Measurements from ENCODE around the gene CDK9. TPM values are rescaled to one million over a fixed set of nuclear protein-coding genes. Genes with fewer than 3 reads are reported as not detected.

The CDK9 gene
- total RNA-seq, 1 experiment from 2014 or later: 37.3 TPM

- Histone ChIP-seq H3K27me3 (ENCODE audit: low read length) (no peaks in the 10 kb centered on the region), H4K20me1 (ENCODE audit: low read length) (no peaks in the 10 kb centered on the region), H3K4me3 (ENCODE audit: low read length) (peak overlapping the region; percentile 70), H2AFZ (ENCODE audit: low read length) (peak overlapping the region; percentile 82), H3K9me3 (ENCODE audit: low read length) (no peaks in the 10 kb centered on the region), H3K9me2 (replicated peaks; ENCODE audit: low read length) (no peaks in the 10 kb centered on the region), H3F3A (ENCODE audit: low read length, unreplicated experiment) (no peaks in the 10 kb centered on the region), H3K9ac (ENCODE audit: low read length) (no peak overlapping the region), H3K36me3 (ENCODE audit: low read depth, low read length) (no peaks in the 10 kb centered on the region), H3K4me2 (ENCODE audit: low read length) (peak overlapping the region; percentile 91), H3K4me1 (ENCODE audit: insufficient read depth, low read length) (peaks cover 4% of the 10 kb centered on the region; the same call in 1 of the 2 replicates), H3K27ac (ENCODE audit: low read length) (no peak overlapping the region), H3K79me2 (ENCODE audit: low read length) (no peaks in the 10 kb centered on the region)
- POLR2A ChIA-PET (ENCODE audit: unreplicated experiment): interaction anchor here (1.0 kb wide), 1 partner anchor 37 kb away, joined by 3 read pairs; the partner anchor contains the start of gene TOR2A
- ATAC-seq (no peak), DNase-seq (no peak)
- CTCF ChIA-PET: interaction anchor here (0.5 to 1.2 kb wide), 2 partner anchors 37 to 109 kb away, joined by 3 to 10 read pairs; partner anchors contain the start of gene TOR2A
- intact Hi-C loops (cut with micrococcal nuclease): no loop called here
- no peak for TF ChIP-seq EZH2 (IDR thresholded peaks at IDR 0.05; ENCODE audit: low read length, unreplicated experiment)
- no peak for TF ChIP-seq EZH2phosphoT487 (IDR thresholded peaks at IDR 0.05; ENCODE audit: borderline replicate concordance, low read length)
- TF ChIP-seq CTCF (conservative IDR thresholded peaks at IDR 0.05; ENCODE audit: low read depth, low read length): no peak
- no TSS peak for BruUV-seq (replicated peaks)
Measured at GRCh38 chr9:127771570-127772189, 14.2 kb upstream of the CDK9 start.

- Histone ChIP-seq H2AFZ (ENCODE audit: low read length) (no peak overlapping the region), H3K27ac (ENCODE audit: low read length) (no peak overlapping the region), H3F3A (ENCODE audit: low read length, unreplicated experiment) (no peaks in the 10 kb centered on the region), H3K36me3 (ENCODE audit: low read depth, low read length) (no peaks in the 10 kb centered on the region), H3K9me3 (ENCODE audit: low read length) (no peaks in the 10 kb centered on the region), H3K79me2 (ENCODE audit: low read length) (no peaks in the 10 kb centered on the region), H3K4me2 (ENCODE audit: low read length) (no peak overlapping the region), H3K27me3 (ENCODE audit: low read length) (no peaks in the 10 kb centered on the region), H3K9me2 (replicated peaks; ENCODE audit: low read length) (no peaks in the 10 kb centered on the region), H3K9ac (ENCODE audit: low read length) (no peak overlapping the region), H3K4me1 (ENCODE audit: insufficient read depth, low read length) (peaks cover 4% of the 10 kb centered on the region; the same call in 1 of the 2 replicates), H4K20me1 (ENCODE audit: low read length) (no peaks in the 10 kb centered on the region), H3K4me3 (ENCODE audit: low read length) (no peak overlapping the region)
- no peak for TF ChIP-seq EZH2 (IDR thresholded peaks at IDR 0.05; ENCODE audit: low read length, unreplicated experiment)
- no peak for TF ChIP-seq CTCF (conservative IDR thresholded peaks at IDR 0.05; ENCODE audit: low read depth, low read length)
- TF ChIP-seq EZH2phosphoT487 (IDR thresholded peaks at IDR 0.05; ENCODE audit: borderline replicate concordance, low read length): no peak
- no TSS peak for BruUV-seq (replicated peaks)
- POLR2A ChIA-PET (ENCODE audit: unreplicated experiment): no interaction called here
- DNase-seq: no peak
- CTCF ChIA-PET: no interaction called here
- no peak for ATAC-seq
- intact Hi-C loops (cut with micrococcal nuclease): no loop called here
Measured at GRCh38 chr9:127772603-127773002, 13.2 kb upstream of the CDK9 start.

- CTCF ChIA-PET: interaction anchor here (0.7 kb wide), 1 partner anchor 96 kb away, joined by 3 read pairs; no protein-coding TSS in a partner anchor
- Histone ChIP-seq H3K27ac (ENCODE audit: low read length) (no peak overlapping the region), H3K9me2 (replicated peaks; ENCODE audit: low read length) (no peaks in the 10 kb centered on the region), H3F3A (ENCODE audit: low read length, unreplicated experiment) (no peaks in the 10 kb centered on the region), H3K79me2 (ENCODE audit: low read length) (no peaks in the 10 kb centered on the region), H3K36me3 (ENCODE audit: low read depth, low read length) (no peaks in the 10 kb centered on the region), H4K20me1 (ENCODE audit: low read length) (no peaks in the 10 kb centered on the region), H3K9me3 (ENCODE audit: low read length) (no peaks in the 10 kb centered on the region), H2AFZ (ENCODE audit: low read length) (no peak overlapping the region), H3K4me2 (ENCODE audit: low read length) (no peak overlapping the region), H3K9ac (ENCODE audit: low read length) (no peak overlapping the region), H3K4me3 (ENCODE audit: low read length) (no peak overlapping the region), H3K4me1 (ENCODE audit: insufficient read depth, low read length) (peaks cover 4% of the 10 kb centered on the region; the same call in 1 of the 2 replicates), H3K27me3 (ENCODE audit: low read length) (no peaks in the 10 kb centered on the region)
- TF ChIP-seq CTCF (conservative IDR thresholded peaks at IDR 0.05; ENCODE audit: low read depth, low read length) (no peak), EZH2 (IDR thresholded peaks at IDR 0.05; ENCODE audit: low read length, unreplicated experiment) (no peak), EZH2phosphoT487 (IDR thresholded peaks at IDR 0.05; ENCODE audit: borderline replicate concordance, low read length) (no peak)
- POLR2A ChIA-PET (ENCODE audit: unreplicated experiment): no interaction called here
- ATAC-seq (no peak), DNase-seq (no peak)
- BruUV-seq (replicated peaks): no TSS peak
- intact Hi-C loops (cut with micrococcal nuclease): no loop called here
Measured at GRCh38 chr9:127773272-127773671, 12.6 kb upstream of the CDK9 start.

All from PC-3 (cell line).